GM12891 (cell line): ENCODE data around the gene ACAD9. TPM values are rescaled to one million over a fixed set of nuclear protein-coding genes. Genes with fewer than 3 reads are reported as not detected.
A peak's percentile ranks its signal among the peaks of the same experiment; 100 is the strongest.
"Not testable (repeated sequence)": the region's sequence is repeated elsewhere in the genome, so short reads cannot be mapped to it uniquely, and the experiment has no call there.

Experiments
- DNase-seq: peaks from one replicate; pipeline ENCODE4 v3.0.0; 2011; ENCODE audit warnings: low spot score; ENCODE audit not compliant: insufficient read length
- FAIRE-seq: peaks from 2 replicates; lab custom pipeline; 2011; peaks lifted over from hg19 to GRCh38; lab: Jason Lieb, UNC
- PAX5 ChIP-seq: IDR thresholded peaks from 2 replicates; pipeline ENCODE4 v1.6.1; 2011; ENCODE audit warnings: low read length, moderate library complexity, mild to moderate bottlenecking; ENCODE audit not compliant: insufficient read depth, severe bottlenecking
- POLR2A ChIP-seq: IDR thresholded peaks from 2 replicates; pipeline ENCODE4 v1.6.1; 2011; ENCODE audit warnings: low read depth, low read length, control low read depth
- POLR2AphosphoS5 ChIP-seq: IDR thresholded peaks from 2 replicates; pipeline ENCODE4 v1.6.1; 2011; ENCODE audit warnings: low read depth, low read length, control low read depth
- POU2F2 ChIP-seq: IDR thresholded peaks from 2 replicates; pipeline ENCODE4 v1.6.1; 2011; ENCODE audit warnings: low read depth, mild to moderate bottlenecking, control low read depth, low read length, moderate library complexity
- SPI1 ChIP-seq: IDR thresholded peaks from 2 replicates; pipeline ENCODE4 v1.6.1; 2011; ENCODE audit warnings: low read depth, low read length, control low read depth
- TAF1 ChIP-seq: IDR thresholded peaks from 2 replicates; pipeline ENCODE4 v1.6.1; 2011; ENCODE audit warnings: low read depth, low read length, control low read depth
- polyA plus RNA-seq: library from polyadenylated mRNA; unstranded; fragments of >200 nt; gene quantifications from one replicate; pipeline ENCODE4 v1.2.1, GENCODE V29; 2012; ENCODE audit warnings: low read depth, missing spikeins, inconsistent platforms; ENCODE audit not compliant: missing spikeins

ACAD9 gene
- 22.7 TPM for polyA plus RNA-seq

DNA sequence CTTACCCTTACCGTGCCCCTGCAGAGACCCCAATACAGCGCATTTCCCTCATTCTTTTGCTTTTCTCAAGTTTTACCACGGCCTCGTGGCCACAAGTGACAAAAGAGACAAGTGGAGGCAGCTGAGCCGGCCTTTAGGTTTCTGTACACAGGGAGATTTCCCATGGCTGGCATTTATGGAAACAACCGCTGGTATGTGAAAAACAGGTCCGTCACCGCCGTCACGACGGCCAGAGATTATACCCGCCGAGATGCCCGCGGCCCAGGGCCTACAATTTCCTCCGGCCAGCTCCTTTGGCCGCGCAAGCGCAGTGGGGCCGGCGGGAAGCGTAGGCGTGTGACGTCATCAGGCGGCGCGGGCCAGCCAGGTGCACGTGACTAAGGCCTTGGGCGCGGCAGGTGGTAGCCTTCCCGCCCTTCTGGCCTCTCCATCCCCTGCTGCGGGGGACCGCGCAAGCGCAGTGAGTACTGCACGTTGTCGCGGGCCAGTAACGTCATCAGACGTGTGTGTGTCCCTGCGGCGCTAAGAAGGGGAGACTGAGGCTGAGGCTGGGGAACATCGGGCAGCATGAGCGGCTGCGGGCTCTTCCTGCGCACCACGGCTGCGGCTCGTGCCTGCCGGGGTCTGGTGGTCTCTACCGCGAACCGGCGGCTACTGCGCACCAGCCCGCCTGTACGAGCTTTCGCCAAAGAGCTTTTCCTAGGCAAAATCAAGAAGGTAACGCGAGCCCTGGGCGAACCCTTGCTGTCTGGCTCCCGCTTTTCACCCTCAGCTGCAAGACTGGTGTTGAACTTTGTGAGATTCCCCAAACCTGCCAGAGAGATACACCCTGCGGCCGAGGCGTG, at the start of gene ACAD9:
Gene ACAD9, plus strand, starts transcription at position 496 of the 845 bp plus-strand sequence. Its CDS starts 72 bp downstream, at position 568.
- TF ChIP-seq PAX5 (no peak), SPI1 (no peak), POLR2A (peak; percentile 91), POU2F2 (peak; percentile 85), TAF1 (peak; percentile 82; the same call in 1 of the 2 replicates), POLR2AphosphoS5 (peak; percentile 90)
- peak; percentile 99 for DNase-seq
- FAIRE-seq = peak; percentile 100

DNA sequence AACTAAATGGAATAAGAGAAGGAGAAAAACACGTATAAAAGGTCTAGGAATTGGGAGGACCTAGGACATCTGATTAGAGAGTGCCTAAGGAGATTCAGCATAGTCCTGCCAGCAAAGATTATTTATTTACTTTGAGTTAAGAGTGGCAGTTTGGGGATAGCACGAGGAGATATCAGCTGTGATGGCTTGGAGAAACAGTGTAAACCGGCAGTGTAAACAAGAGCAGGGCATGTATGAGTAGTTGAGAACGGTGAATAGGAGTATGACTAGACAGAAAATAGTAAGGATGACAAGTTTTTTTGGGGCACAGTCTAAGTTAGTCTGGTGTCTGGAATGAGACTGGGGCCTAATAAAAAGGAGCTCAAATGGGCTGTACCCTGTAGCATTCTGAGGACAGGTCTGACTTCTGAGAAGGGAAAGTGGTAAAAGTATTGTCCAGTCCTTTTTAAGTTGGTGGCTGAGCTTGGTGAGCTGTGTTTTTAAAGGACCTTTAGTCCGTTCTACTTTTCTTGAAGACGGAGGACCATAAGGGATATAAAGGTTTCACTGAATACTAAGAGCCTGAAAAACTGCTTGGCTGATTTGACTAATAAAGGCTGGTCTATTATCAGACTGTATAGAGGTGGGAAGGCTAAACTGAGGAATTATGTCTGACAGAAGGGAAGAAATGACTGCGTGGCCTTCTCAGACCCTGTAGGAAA, 49.3 kb upstream of the ACAD9 start:
- FAIRE-seq = not testable (repeated sequence)

DNA sequence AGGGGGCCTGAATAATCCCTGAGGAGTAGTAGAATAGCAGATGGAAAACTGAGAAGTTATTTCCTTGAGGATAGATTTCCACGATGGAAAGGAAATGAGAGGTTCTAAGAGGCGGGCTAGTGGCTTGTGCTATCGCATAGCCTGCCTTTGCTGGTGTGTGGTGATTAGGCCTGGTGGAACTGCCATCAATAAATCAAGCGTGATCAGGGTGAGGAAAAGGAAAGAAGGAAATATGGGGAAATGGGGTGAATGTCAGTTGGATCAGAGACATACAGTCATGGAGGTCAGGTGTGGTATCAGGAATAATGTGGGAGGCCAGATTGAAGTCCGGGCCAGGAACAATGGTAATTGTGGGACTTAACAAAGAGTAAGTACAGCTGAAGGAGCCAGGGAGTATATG, 48.7 kb upstream of the ACAD9 start:
- not testable (repeated sequence) for DNase-seq

More for the DNA sequence above, 49.3 kb upstream of the ACAD9 start:
- not testable (repeated sequence) for DNase-seq

DNA sequence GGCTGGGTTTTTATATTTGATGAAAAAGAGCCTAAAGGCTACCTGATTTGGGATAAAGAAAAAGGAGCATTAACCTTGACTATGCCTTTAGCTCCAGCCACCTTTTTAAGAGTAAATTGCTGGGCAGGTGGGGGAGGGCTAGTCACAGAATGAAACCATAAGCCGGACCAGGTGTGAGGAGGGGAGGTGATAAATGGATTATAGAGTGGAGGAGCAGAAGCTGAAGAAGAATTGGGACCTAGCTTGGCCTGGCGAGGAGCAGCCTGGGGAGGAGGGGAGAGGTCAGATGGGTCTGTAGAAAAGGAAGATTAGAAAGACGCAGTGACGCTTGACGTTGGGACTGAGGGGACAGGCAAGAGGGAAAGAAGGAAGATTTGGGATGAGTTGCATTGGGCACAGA, 46.4 kb upstream of the ACAD9 start:
- DNase-seq, FAIRE-seq: not testable (repeated sequence)

More for the DNA sequence above, 48.7 kb upstream of the ACAD9 start:
- not testable (repeated sequence) for FAIRE-seq

DNA sequence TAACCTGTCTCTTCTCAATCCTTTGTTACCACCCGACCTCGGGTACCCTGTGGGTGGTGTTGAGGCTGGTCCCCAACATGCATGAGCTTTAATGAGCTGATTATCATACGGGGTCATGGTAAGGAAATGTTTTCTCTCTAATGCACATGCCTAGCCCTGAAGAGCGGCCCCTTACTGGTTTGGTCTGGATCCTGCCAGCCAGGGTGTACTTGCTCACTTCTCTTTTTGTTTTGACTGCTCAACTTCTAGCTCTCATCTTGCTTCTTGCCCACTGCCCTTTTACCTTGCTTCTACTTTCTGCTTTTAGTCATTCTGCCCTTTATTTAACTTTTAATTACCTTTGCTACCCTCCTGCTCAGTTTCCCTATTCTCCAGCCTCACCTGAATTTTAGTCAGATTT, 44.3 kb upstream of the ACAD9 start:
- TF ChIP-seq SPI1 = peak; percentile 51; the same call in 1 of the 2 replicates
- TF ChIP-seq PAX5 = no peak
- DNase-seq (no peak), FAIRE-seq (no peak)

DNA sequence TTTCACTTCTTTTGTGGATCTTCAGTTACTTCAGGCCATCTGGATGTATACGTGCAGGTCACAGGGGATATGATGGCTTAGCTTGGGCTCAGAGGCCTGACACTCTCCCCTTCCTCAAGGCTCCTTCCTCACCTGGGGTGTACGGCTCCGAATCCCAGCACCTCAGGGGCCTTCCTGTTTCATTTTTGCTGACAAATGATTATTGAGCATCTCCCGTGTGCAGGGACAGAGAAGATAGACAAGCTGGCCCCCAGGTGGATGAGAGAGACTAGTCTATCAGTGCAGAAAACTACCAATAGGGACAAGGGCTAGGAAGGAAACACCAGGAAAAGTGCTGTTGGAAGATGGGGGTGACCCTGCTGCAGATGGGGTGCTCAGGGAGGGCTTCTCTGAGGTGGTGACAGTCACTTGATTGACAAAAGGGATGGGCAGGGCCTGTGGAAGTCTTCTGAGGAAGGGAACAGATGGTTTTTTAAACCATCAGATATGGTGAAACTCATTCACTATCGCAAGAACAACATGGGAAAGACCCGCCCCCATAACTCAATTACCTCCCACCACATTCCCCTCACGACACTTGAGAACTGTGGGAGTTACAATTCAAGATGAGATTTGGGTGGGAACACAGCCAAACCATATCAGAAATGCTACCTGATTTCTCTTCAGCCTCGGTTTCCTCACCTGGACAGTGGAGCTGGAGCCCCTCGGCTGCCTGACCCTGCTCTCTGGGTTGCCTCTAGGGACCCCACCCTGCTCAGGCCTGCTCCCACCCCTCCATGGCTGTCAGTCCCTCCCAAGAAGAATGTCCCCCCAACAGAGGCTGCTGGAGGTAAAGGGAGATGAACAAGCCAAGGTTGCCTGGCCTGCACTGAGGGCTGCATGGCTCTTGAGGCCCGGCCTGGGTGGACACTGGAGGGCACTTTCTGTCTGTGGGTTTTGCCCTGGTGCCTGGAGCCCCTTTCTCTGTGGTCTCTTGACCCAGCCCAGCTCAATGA, 37.2 kb upstream of the ACAD9 start:
- DNase-seq = no peak
- TF ChIP-seq TAF1 (no peak), SPI1 (no peak), POU2F2 (no peak), POLR2A (no peak), POLR2AphosphoS5 (no peak), PAX5 (no peak)
- FAIRE-seq = no peak

DNA sequence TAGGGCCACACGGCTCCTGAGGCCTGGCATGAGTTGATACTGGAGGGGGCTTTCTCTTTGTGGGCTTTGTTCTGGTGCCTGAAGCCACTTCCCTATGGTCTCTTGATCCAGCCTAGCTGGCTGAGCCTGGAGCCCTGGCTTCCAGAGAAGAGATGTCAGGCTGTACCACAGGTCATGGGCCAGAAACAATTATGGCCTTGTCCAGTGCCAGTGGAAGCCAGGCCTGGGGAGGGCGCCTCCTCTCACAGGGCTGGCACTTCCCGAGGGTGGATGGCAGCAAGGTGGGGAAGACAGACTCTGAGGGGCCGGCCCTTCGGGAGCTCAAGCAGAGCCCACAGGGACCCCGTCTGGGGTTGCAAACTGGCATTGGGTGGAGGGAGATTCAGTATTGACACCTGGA, 34.9 kb upstream of the ACAD9 start:
- no peak for FAIRE-seq
- TF ChIP-seq PAX5 (no peak), POLR2AphosphoS5 (no peak), POU2F2 (no peak), TAF1 (no peak), SPI1 (no peak), POLR2A (no peak)

DNA sequence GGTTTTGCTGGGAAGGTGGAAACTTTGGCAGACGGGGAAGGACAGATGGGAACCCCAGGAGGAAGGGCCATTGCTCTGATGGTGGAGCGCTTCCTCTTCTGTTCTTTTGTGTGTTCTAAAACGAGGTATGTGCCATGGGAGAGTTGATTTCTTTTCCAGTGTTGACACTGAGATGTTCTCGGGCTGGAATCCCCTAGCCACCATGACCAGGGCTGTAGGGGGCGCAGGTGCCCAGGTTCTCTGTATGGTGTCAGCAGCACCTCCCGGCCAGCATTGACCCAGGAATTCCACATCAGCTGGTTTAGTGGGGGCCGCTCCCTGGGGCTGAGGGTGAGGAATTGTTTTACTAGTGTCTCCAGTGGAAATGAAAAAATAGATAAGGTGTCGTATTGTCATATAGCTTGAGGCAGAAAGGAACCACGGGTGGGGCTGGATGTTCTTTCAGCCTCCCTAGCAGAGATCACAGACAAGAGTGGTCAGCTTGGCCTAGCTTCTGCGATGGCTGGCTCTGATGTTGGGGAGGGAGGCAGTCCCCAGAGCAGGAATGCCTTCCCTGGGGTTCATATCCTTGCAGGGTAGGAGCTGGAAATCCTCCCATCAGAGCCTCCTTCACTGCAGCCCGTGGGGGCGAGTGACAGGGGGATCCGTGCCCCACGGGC, 34.2 kb upstream of the ACAD9 start:
- peak; percentile 54 for FAIRE-seq
- no peak for DNase-seq
- TF ChIP-seq POLR2A = no peak
- no peak for TF ChIP-seq TAF1
- no peak for TF ChIP-seq POU2F2
- TF ChIP-seq PAX5 = no peak
- TF ChIP-seq SPI1 = no peak
- no peak for TF ChIP-seq POLR2AphosphoS5

More for the DNA sequence above, 34.9 kb upstream of the ACAD9 start:
- DNase-seq = no peak

DNA sequence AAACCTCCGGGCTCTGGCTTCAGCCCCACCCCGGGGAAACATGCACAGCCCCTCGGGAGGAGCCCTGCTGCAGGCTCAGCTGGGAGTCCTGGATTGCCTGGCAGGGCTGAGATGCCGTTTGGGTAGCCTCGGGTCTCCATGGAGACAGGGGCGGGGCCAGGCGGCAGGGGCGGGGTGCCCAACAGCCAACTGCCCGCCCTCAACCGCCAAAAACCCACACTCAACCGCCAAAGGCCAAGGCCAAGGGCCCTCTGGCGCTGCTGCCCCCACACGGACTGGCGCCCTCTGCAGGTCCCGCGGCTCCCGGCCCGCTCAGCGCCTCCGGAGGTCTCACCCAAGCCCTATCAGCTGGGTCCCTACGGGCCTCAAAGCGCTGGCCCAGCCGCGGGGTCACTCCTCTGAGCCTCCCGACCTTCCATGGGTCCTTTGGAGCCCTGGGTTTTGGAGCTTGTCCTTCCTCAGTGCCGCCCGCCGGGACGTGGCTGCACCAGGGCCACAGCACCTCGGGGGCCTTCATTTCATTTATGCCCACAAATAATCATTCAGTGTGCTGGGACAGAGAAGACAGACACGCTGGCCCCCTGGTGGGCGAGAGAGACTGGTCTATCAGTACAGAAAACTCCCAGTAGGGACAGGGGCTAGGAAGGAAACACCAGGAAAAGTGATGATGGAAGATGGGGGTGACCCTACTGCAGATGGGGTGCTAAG, 33.5 kb upstream of the ACAD9 start:
- peak; percentile 96 for FAIRE-seq
- DNase-seq = peak; percentile 92
- no peak for TF ChIP-seq POLR2A
